ENCODE data around the gene CACNA1S.

The CACNA1S gene

DNA sequence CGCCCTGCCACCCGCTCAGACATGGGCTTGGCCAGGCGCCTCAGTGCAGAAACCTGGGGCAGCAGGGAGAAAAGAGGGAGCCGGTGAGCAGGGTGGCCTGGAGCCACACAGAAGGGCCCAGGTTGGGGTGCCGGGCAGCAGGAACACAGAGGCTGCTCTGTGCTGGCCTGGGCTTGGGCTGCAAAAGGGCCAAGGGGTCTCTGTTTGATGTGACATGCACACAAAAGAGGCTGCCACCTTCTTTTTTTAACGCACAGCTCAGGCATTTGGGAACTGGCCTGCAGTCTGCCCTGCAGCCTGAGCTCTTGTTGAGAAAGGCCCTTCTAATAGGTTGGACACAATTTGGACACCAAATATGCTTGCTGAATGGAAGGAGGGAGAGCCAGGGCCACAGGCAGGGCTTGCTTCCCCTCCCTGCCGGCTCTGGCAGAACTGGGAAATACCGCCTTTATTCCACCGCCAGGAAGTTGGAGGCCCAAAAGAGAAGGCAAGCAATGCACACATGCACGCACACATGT, 121.1 kb downstream of the CACNA1S start:
- TF ChIP-seq, protein P1, sequence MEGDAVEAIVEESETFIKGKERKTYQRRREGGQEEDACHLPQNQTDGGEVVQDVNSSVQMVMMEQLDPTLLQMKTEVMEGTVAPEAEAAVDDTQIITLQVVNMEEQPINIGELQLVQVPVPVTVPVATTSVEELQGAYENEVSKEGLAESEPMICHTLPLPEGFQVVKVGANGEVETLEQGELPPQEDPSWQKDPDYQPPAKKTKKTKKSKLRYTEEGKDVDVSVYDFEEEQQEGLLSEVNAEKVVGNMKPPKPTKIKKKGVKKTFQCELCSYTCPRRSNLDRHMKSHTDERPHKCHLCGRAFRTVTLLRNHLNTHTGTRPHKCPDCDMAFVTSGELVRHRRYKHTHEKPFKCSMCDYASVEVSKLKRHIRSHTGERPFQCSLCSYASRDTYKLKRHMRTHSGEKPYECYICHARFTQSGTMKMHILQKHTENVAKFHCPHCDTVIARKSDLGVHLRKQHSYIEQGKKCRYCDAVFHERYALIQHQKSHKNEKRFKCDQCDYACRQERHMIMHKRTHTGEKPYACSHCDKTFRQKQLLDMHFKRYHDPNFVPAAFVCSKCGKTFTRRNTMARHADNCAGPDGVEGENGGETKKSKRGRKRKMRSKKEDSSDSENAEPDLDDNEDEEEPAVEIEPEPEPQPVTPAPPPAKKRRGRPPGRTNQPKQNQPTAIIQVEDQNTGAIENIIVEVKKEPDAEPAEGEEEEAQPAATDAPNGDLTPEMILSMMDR (conservative IDR thresholded peaks at IDR 0.05; ENCODE audit: low read depth, low read length), result no peak
- no peak for DNase-seq (ENCODE audit: low read depth)
- no peak overlapping the region for H3K4me3 ChIP-seq (ENCODE audit: low read depth, low read length)

DNA sequence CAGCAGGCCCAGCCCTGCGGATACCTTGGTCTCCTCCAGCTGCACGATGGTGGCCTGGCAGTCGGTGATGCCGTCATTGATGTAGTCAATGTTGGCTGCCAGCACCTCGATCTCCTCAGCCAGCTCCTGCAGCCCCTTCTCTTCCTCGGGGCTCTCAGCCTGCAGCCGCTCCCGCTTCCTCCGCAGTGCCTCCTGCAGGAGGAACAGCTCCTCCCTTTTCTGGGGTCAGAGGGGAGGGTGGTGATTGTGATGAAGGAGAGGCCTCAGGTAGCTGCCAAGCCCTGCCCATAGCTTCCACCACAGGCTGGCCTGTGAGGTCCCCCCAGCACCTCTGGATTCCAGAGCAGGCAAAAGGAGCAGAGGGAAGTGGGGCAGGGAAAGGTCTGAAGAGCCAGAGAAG, 122.1 kb downstream of the CACNA1S start:
- DNase-seq (ENCODE audit: low read depth), result no peak
- TF ChIP-seq, protein P1 (conservative IDR thresholded peaks at IDR 0.05; ENCODE audit: low read depth, low read length), result no peak
- no peak overlapping the region for H3K4me3 ChIP-seq (ENCODE audit: low read depth, low read length)
